Psoas muscle (tissue), 8 donors: ENCODE data around the gene PROSER2. TPM values are rescaled to one million over a fixed set of nuclear protein-coding genes. Genes with fewer than 3 reads are reported as not detected.

Experiments
- ATAC-seq, 4 donors: fragments of 200-7000 bp; cut with Tn5 transposase; one replicate each; pipeline ENCODE4 v1.9.1; 2020; ENCODE audit warnings: moderate library complexity in 3 of 4, mild to moderate bottlenecking in 2 of 4
- DNase-seq, 2 donors: peaks; one replicate each; pipeline ENCODE4 v3.0.0-alpha.2; 2020
- H3K27ac ChIP-seq: fragments of 200-600 bp; one replicate; pipeline ENCODE4 v1.8.0; 2022
- H3K27me3 ChIP-seq, 3 donors: fragments of 200-600 bp in 1 of 3; one replicate each; pipeline versions ENCODE4 v1.6.1 to v1.8.0; 2013 to 2022; ENCODE audit warnings: low read length in 2 of 3, mild to moderate bottlenecking in 2 of 3, moderate library complexity in 1 of 3; ENCODE audit not compliant: insufficient read depth in 3 of 3
- H3K36me3 ChIP-seq, 2 donors: fragments of 200-600 bp in 1 of 2; one replicate each; pipeline versions ENCODE4 v1.6.1 to v1.8.0; 2013 to 2022; ENCODE audit warnings: low read depth in 1 of 2, mild to moderate bottlenecking in 1 of 2, moderate library complexity in 1 of 2; ENCODE audit not compliant: insufficient read depth in 1 of 2
- H3K4me1 ChIP-seq: fragments of 200-600 bp; one replicate; pipeline ENCODE4 v1.8.0; 2022
- H3K4me3 ChIP-seq: fragments of 200-600 bp; one replicate; pipeline ENCODE4 v1.8.0; 2022; ENCODE audit warnings: mild to moderate bottlenecking
- H3K9me3 ChIP-seq: fragments of 200-600 bp; one replicate; pipeline ENCODE4 v1.8.0; 2022
- CTCF ChIP-seq: fragments of 200-600 bp; IDR thresholded peaks from one replicate; pipeline ENCODE4 v1.8.0; 2022; ENCODE audit warnings: antibody characterized with exemption
- WGBS, 3 donors: extraction: QIAGEN DNeasy Blood & Tissue Kit; methylation state at CpG; one replicate each; pipeline versions ENCODE4 v1.1.6 to v1.1.7; 2013; 5-methylcytosine and 5-hydroxymethylcytosine counted together
- intact Hi-C, 2 donors: fragments of 100-400 bp; cut with DNase I; formaldehyde crosslinking; loops; one replicate each; pipeline versions ENCODE4 v1.11.0 to v1.14.2; 2022
- polyA plus RNA-seq, 3 donors: library from polyadenylated mRNA; stranded (reverse); fragments of 200-250 nt; gene quantifications; one replicate each; pipeline ENCODE4 v1.2.3, GENCODE V29; 2013
- total RNA-seq, 4 donors: library from RNA; stranded (reverse); fragmentation: NEBNext Ultra II Directional in 2 of 4; extraction: Animal tissue kit (Norgen Biotek cat#: 25700) in 2 of 4; gene quantifications; one replicate each; pipeline versions ENCODE4 v1.2.1 to v1.2.4, GENCODE V29; 2021 to 2023
- donor health status: healthy with polysubstance abuse.
- donor health status: DM: no; HTN: no; CAD: no; lungs with moderate emphysema.
- donor health status: Bipolar disorder and iron deficiency.
- donor health status: healthy.
- donor health status: DM: yes; HTN: yes; CAD: no.
- donor health status: DM: no; HTN: no; CAD: no.
- donor health status: DM: no; HTN: no; CAD: no.
- donor health status: DM: yes; HTN: yes; CAD: no.

The PROSER2 gene
- total and polyA plus RNA-seq, 7 donors: 0.63 to 2.8 (median 1.2) TPM

GRCh38 chr10:11787846-11788245 is 35.3 kb upstream of the PROSER2 start:
- WGBS, 3 donors: 70 to 85% (median 79%) methylated on average over 10 of the region's 10 CpGs
- H3K9me3 ChIP-seq: no peaks in the 10 kb centered on the region
- DNase-seq (no peak), ATAC-seq (no peak)
- no peaks in the 10 kb centered on the region for H3K4me1 ChIP-seq
- no peak overlapping the region for H3K4me3 ChIP-seq
- H3K27me3 ChIP-seq: no peaks in the 10 kb centered on the region
- no peak overlapping the region for H3K27ac ChIP-seq
- no peak for TF ChIP-seq CTCF
- no peaks in the 10 kb centered on the region for H3K36me3 ChIP-seq
- intact Hi-C loops: loop anchor here in 1 of 2 donors (10.0 kb wide), 1 partner anchor 197 kb away; no protein-coding TSS in a partner anchor

- no peak for ATAC-seq
- no peaks in the 10 kb centered on the region for H3K27me3 ChIP-seq
- H3K36me3 ChIP-seq: no peaks in the 10 kb centered on the region
- H3K27ac ChIP-seq: no peak overlapping the region
- H3K4me1 ChIP-seq: no peaks in the 10 kb centered on the region
- TF ChIP-seq CTCF: no peak
- H3K4me3 ChIP-seq: no peak overlapping the region
- 49 to 60% (median 55%) methylated on average over 2 of the region's 2 CpGs for WGBS, 3 donors
- no peak for DNase-seq
- H3K9me3 ChIP-seq: no peaks in the 10 kb centered on the region
- intact Hi-C loops: loop anchor here in 1 of 2 donors (10.0 kb wide), 1 partner anchor 195 kb away; no protein-coding TSS in a partner anchor
These were observed 33.9 kb upstream of the PROSER2 start for GRCh38 chr10:11789306-11789705.

DNA sequence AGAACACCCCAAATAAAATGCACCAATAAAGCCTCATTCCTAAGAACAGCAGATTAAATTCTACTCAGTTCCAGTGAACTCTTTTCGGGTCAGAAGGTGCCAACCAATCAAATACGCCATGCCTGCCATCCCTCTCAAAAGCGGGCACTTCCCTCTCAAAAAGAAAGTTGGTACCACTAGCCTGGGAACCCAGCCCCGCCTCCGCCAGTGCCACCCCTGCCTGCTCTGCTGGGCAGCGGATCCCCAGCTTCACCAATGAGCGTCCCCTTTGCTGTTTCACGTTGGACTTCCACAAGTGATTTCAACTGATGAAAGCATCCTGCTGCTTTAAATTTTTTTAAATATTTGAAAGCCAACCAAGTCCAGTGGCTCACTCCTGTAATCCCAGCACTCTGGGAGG is 33.2 kb upstream of the PROSER2 start:
- Histone ChIP-seq H3K4me3 (no peak overlapping the region), H3K36me3 (no peaks in the 10 kb centered on the region), H3K9me3 (no peaks in the 10 kb centered on the region), H3K4me1 (no peaks in the 10 kb centered on the region), H3K27ac (no peak overlapping the region), H3K27me3 (no peaks in the 10 kb centered on the region)
- 69 to 75% (median 72%) methylated on average over 8 of the region's 8 CpGs for WGBS, 3 donors
- ATAC-seq (no peak), DNase-seq (no peak)
- intact Hi-C loops: loop anchor here in 1 of 2 donors (10.0 kb wide), 1 partner anchor 195 kb away; no protein-coding TSS in a partner anchor
- TF ChIP-seq CTCF: no peak

- intact Hi-C loops: no loop called here
- TF ChIP-seq CTCF: no peak
- H3K4me3 ChIP-seq: no peak overlapping the region
- no peak for ATAC-seq
- H3K9me3 ChIP-seq: no peaks in the 10 kb centered on the region
- WGBS, 3 donors: 88 to 91% (median 90%) methylated on average over 12 of the region's 12 CpGs
- H3K36me3 ChIP-seq: no peaks in the 10 kb centered on the region
- no peak for DNase-seq
- H3K27ac ChIP-seq: no peak overlapping the region
- H3K4me1 ChIP-seq: no peaks in the 10 kb centered on the region
- H3K27me3 ChIP-seq: no peaks in the 10 kb centered on the region
These were observed 29.2 kb upstream of the PROSER2 start for GRCh38 chr10:11793762-11794479.
